Measurements from ENCODE around the gene FOXJ1.
A peak's percentile ranks its signal among the peaks of the same experiment; 100 is the strongest.

The FOXJ1 gene

GRCh38 chr17:76123749-76124581 lies 17.1 kb downstream of the FOXJ1 start:
- DNase-seq (ENCODE audit: low read depth in 1 of 2, low spot score in 1 of 2): peak in 1 of 2 experiments; percentile 70
- TF ChIP-seq JUND (IDR thresholded peaks at IDR 0.05; ENCODE audit: low read depth): no peak
- in situ Hi-C loops (cut with HindIII; ENCODE audit: low pct_unique_long_range_greater_than_20kb, low sequenced_read_pairs): no loop called here

- in situ Hi-C loops (cut with HindIII; ENCODE audit: low pct_unique_long_range_greater_than_20kb, low sequenced_read_pairs): no loop called here
- TF ChIP-seq JUND (IDR thresholded peaks at IDR 0.05; ENCODE audit: low read depth): no peak
- no peak for DNase-seq (ENCODE audit: low read depth in 1 of 2, low spot score in 1 of 2)
Measured at GRCh38 chr17:76123191-76123499, 17.9 kb downstream of the FOXJ1 start.

GRCh38 chr17:76122431-76123190 lies 18.4 kb downstream of the FOXJ1 start:
- no peak for DNase-seq (ENCODE audit: low read depth in 1 of 2, low spot score in 1 of 2)
- no peak for TF ChIP-seq JUND (IDR thresholded peaks at IDR 0.05; ENCODE audit: low read depth)
- in situ Hi-C loops (cut with HindIII; ENCODE audit: low pct_unique_long_range_greater_than_20kb, low sequenced_read_pairs): no loop called here

GRCh38 chr17:76121932-76122430 lies 19.1 kb downstream of the FOXJ1 start:
- no peak for DNase-seq (ENCODE audit: low read depth in 1 of 2, low spot score in 1 of 2)
- in situ Hi-C loops (cut with HindIII; ENCODE audit: low pct_unique_long_range_greater_than_20kb, low sequenced_read_pairs): no loop called here
- no peak for TF ChIP-seq JUND (IDR thresholded peaks at IDR 0.05; ENCODE audit: low read depth)

GRCh38 chr17:76120658-76121008 lies 20.4 kb downstream of the FOXJ1 start:
- in situ Hi-C loops (cut with HindIII; ENCODE audit: low pct_unique_long_range_greater_than_20kb, low sequenced_read_pairs): no loop called here
- DNase-seq (ENCODE audit: low read depth in 1 of 2, low spot score in 1 of 2): no peak
- no peak for TF ChIP-seq JUND (IDR thresholded peaks at IDR 0.05; ENCODE audit: low read depth)

GRCh38 chr17:76119409-76120371 lies 21.4 kb downstream of the FOXJ1 start:
- TF ChIP-seq JUND (IDR thresholded peaks at IDR 0.05; ENCODE audit: low read depth): no peak
- DNase-seq (ENCODE audit: low read depth in 1 of 2, low spot score in 1 of 2): no peak
- in situ Hi-C loops (cut with HindIII; ENCODE audit: low pct_unique_long_range_greater_than_20kb, low sequenced_read_pairs): no loop called here

GRCh38 chr17:76115138-76115754 lies 25.8 kb downstream of the FOXJ1 start:
- no peak for TF ChIP-seq JUND (IDR thresholded peaks at IDR 0.05; ENCODE audit: low read depth)
- DNase-seq (ENCODE audit: low read depth in 1 of 2, low spot score in 1 of 2): no peak
- in situ Hi-C loops (cut with HindIII; ENCODE audit: low pct_unique_long_range_greater_than_20kb, low sequenced_read_pairs): no loop called here

- in situ Hi-C loops (cut with HindIII; ENCODE audit: low pct_unique_long_range_greater_than_20kb, low sequenced_read_pairs): no loop called here
- no peak for TF ChIP-seq JUND (IDR thresholded peaks at IDR 0.05; ENCODE audit: low read depth)
- no peak for DNase-seq (ENCODE audit: low read depth in 1 of 2, low spot score in 1 of 2)
Measured at GRCh38 chr17:76111956-76112355, 29.1 kb downstream of the FOXJ1 start.

GRCh38 chr17:76107509-76107908 lies 33.5 kb downstream of the FOXJ1 start:
- DNase-seq (ENCODE audit: low read depth in 1 of 2, low spot score in 1 of 2): peak in 1 of 2 experiments; percentile 57
- in situ Hi-C loops (cut with HindIII; ENCODE audit: low pct_unique_long_range_greater_than_20kb, low sequenced_read_pairs): no loop called here
- no peak for TF ChIP-seq JUND (IDR thresholded peaks at IDR 0.05; ENCODE audit: low read depth)

GRCh38 chr17:76106703-76107102 lies 34.3 kb downstream of the FOXJ1 start:
- in situ Hi-C loops (cut with HindIII; ENCODE audit: low pct_unique_long_range_greater_than_20kb, low sequenced_read_pairs): no loop called here
- no peak for TF ChIP-seq JUND (IDR thresholded peaks at IDR 0.05; ENCODE audit: low read depth)
- DNase-seq (ENCODE audit: low read depth in 1 of 2, low spot score in 1 of 2): no peak

GRCh38 chr17:76104896-76105231 lies 36.2 kb downstream of the FOXJ1 start:
- TF ChIP-seq JUND (IDR thresholded peaks at IDR 0.05; ENCODE audit: low read depth): no peak
- in situ Hi-C loops (cut with HindIII; ENCODE audit: low pct_unique_long_range_greater_than_20kb, low sequenced_read_pairs): no loop called here
- no peak for DNase-seq (ENCODE audit: low read depth in 1 of 2, low spot score in 1 of 2)

All from T47D (cell line).